Left ventricle myocardium inferior (tissue), 1 donor: ENCODE data around the gene SAP25. TPM values are rescaled to one million over a fixed set of nuclear protein-coding genes. Genes with fewer than 3 reads are reported as not detected.

Source experiments
- DNase-seq: peaks from one replicate; pipeline ENCODE4 v3.0.0-alpha.2; 2020
- H3K27ac ChIP-seq: fragments of 200-600 bp; replicated peaks from 2 replicates; pipeline ENCODE4 v1.8.0; 2021
- H3K27me3 ChIP-seq: fragments of 200-600 bp; 2 replicates; pipeline ENCODE4 v1.8.0; 2021; ENCODE audit warnings: low read depth
- H3K36me3 ChIP-seq: fragments of 200-600 bp; 2 replicates; pipeline ENCODE4 v1.8.0; 2021
- H3K4me1 ChIP-seq: fragments of 200-600 bp; 2 replicates; pipeline ENCODE4 v1.8.0; 2021
- H3K4me3 ChIP-seq: fragments of 200-600 bp; 2 replicates; pipeline ENCODE4 v1.8.0; 2021; ENCODE audit warnings: mild to moderate bottlenecking, moderate library complexity
- H3K9me3 ChIP-seq: fragments of 200-600 bp; replicated peaks from 2 replicates; pipeline ENCODE4 v1.8.0; 2021
- intact Hi-C: fragments of 100-400 bp; cut with micrococcal nuclease; formaldehyde crosslinking; loops from one replicate; pipeline ENCODE4 v1.11.0; 2022
- long read RNA-seq: library from polyadenylated mRNA; unstranded; transcript quantifications from one replicate; pipeline ENCODE4 v2.0.0, GENCODE V29; 2021
- total RNA-seq: library from RNA; stranded (reverse); fragmentation: NEBNext Ultra II Directional; extraction: Animal tissue kit (Norgen Biotek cat#: 25700); gene quantifications from one replicate; pipeline ENCODE4 v1.2.1, GENCODE V29; 2021
- TF ChIP-seq, protein P1 (sequence below): fragments of 200-600 bp; IDR thresholded peaks from 2 replicates; pipeline ENCODE4 v1.8.0; 2021; ENCODE audit warnings: antibody characterized with exemption, mild to moderate bottlenecking, borderline replicate concordance
- donor health status: DM: no; HTN: yes; CAD: no; lungs with severe emphysema.

The SAP25 gene
- total RNA-seq, result 1.1 TPM
- long read RNA-seq, result 0 reads

DNA sequence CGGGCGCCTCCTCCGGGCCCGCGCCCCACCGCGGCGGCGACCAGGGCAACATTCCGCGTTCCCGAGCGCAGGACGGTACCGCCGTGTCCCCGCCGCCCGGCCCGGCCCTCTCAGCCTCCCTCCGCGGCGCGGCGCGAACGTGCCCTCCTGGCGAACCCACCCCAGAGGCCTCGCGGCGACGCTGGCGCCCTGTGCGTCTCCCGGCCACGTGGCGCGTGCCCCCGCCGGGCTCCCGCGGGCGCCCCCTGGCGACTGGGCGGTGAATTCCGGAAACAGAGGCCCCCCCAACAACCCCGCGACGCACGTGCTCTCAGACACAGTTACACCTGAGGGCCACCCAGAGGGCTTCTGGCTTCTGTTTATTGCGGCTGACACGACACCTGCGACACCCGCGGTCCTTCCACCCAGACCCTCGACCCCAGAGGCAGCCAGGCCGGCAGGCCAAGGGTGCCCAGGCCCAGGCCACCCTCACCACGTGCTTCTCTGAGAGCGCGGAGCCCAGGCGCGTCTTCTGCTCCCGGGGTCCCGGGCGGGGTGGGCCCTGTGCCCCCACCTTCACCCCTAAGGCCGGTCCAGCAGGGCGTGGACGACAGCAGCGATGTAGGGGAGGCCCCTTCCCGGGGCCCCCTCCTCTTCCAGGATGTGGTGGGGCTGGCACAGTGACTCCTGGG lies at the start of gene SAP25:
TSS of gene SAP25 (minus strand) at position 210 of the 671 bp plus-strand sequence. CDS start at position 52, 158 bp downstream.
- Histone ChIP-seq H3K36me3 (peaks cover 52% of the 10 kb centered on the region), H3K4me1 (peaks cover 18% of the 10 kb centered on the region), H3K27me3 (no peaks in the 10 kb centered on the region), H3K4me3 (no peak within 1 kb of the TSS), H3K9me3 (no peaks in the 10 kb centered on the region), H3K27ac (no peak within 1 kb of the TSS)
- TF ChIP-seq, protein P1, sequence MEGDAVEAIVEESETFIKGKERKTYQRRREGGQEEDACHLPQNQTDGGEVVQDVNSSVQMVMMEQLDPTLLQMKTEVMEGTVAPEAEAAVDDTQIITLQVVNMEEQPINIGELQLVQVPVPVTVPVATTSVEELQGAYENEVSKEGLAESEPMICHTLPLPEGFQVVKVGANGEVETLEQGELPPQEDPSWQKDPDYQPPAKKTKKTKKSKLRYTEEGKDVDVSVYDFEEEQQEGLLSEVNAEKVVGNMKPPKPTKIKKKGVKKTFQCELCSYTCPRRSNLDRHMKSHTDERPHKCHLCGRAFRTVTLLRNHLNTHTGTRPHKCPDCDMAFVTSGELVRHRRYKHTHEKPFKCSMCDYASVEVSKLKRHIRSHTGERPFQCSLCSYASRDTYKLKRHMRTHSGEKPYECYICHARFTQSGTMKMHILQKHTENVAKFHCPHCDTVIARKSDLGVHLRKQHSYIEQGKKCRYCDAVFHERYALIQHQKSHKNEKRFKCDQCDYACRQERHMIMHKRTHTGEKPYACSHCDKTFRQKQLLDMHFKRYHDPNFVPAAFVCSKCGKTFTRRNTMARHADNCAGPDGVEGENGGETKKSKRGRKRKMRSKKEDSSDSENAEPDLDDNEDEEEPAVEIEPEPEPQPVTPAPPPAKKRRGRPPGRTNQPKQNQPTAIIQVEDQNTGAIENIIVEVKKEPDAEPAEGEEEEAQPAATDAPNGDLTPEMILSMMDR, result no peak
- no peak for DNase-seq
- intact Hi-C loops, result no loop called here

DNA sequence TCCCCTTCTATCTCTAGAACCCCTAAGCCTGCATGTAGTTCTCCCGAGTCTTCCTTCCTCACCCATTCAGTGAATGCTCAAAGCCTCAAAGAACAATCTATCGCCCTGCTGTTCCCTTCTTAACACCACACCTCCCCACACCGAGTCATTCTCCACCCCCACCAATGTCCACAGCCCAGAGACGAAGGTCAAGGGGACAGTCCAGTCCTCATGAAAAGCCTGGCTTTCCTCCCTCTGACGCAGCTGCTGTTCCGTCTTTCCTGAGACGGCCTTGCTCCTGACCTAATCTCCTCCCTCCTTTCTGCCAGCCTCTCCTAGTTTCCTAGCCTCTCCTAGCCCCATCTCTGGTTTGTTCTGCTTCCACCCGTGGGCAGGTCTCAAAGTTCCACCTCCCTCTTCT lies 47.9 kb upstream of the SAP25 start:
- Histone ChIP-seq H3K9me3 (no peaks in the 10 kb centered on the region), H3K4me1 (peaks cover under 1% of the 10 kb centered on the region), H3K27me3 (no peaks in the 10 kb centered on the region), H3K27ac (no peak overlapping the region), H3K36me3 (no peaks in the 10 kb centered on the region), H3K4me3 (no peak overlapping the region)
- TF ChIP-seq, protein P1, result no peak
- DNase-seq, result no peak
- intact Hi-C loops, result no loop called here

DNA sequence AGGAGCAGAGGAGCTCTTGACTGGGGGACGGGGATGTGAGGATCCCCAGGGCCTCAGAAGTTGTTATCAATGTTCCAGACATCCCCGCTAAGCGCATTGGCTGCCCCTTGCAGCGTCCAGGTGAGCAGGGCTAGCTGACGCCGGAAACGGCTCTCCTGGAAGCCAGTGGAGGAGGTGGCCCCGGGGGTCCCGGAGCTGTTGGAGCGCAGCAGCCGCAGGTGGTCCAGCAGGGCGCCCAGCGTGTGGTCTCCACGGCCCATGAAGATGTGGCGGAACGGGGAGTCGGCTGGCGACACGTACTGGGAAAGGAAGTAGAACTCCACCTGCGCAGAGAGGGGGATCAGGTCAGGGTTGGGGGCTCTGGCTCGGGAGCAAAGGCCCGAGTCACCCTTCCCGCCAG lies 47.1 kb upstream of the SAP25 start:
- Histone ChIP-seq H3K4me1 (no peaks in the 10 kb centered on the region), H3K9me3 (no peaks in the 10 kb centered on the region), H3K4me3 (no peak overlapping the region), H3K27ac (no peak overlapping the region), H3K27me3 (no peaks in the 10 kb centered on the region), H3K36me3 (no peaks in the 10 kb centered on the region)
- DNase-seq, result no peak
- TF ChIP-seq, protein P1, result no peak
- intact Hi-C loops, result no loop called here

- intact Hi-C loops, result no loop called here
- no peaks in the 10 kb centered on the region for H3K36me3 ChIP-seq
- no peaks in the 10 kb centered on the region for H3K27me3 ChIP-seq
- no peak overlapping the region for H3K4me3 ChIP-seq
- DNase-seq, result no peak
- H3K4me1 ChIP-seq, result no peaks in the 10 kb centered on the region
- no peak overlapping the region for H3K27ac ChIP-seq
- no peaks in the 10 kb centered on the region for H3K9me3 ChIP-seq
- TF ChIP-seq, protein P1, result no peak
Observed at GRCh38 chr7:100620239-100620638, 46.5 kb upstream of the SAP25 start.

GRCh38 chr7:100614308-100614861 lies 40.7 kb upstream of the SAP25 start:
- intact Hi-C loops, result no loop called here
- peaks cover 17% of the 10 kb centered on the region for H3K4me1 ChIP-seq
- peaks cover 6% of the 10 kb centered on the region for H3K36me3 ChIP-seq
- no peaks in the 10 kb centered on the region for H3K27me3 ChIP-seq
- no peak for DNase-seq
- no peak overlapping the region for H3K27ac ChIP-seq
- H3K9me3 ChIP-seq, result no peaks in the 10 kb centered on the region
- no peak overlapping the region for H3K4me3 ChIP-seq
- TF ChIP-seq, protein P1, result no peak
